Astrocyte (in vitro differentiated cells and primary cell): ENCODE results near the gene TMEM200A. TPM values are rescaled to one million over a fixed set of nuclear protein-coding genes. Genes with fewer than 3 reads are reported as not detected.

Experiments
- DNase-seq: peaks from one replicate; pipeline ENCODE4 v3.0.0-alpha.2; 2010; ENCODE audit warnings: low read depth
- FAIRE-seq: peaks from 2 replicates; lab custom pipeline; 2011; peaks lifted over from hg19 to GRCh38; lab: Jason Lieb, UNC
- H2AFZ ChIP-seq: 2 replicates; pipeline ENCODE4 v1.6.0; 2012; ENCODE audit warnings: low read depth, low read length, inconsistent platforms
- H3K27ac ChIP-seq: 2 replicates; pipeline ENCODE4 v1.5.1; 2011; ENCODE audit warnings: low read depth, low read length, inconsistent platforms
- H3K27me3 ChIP-seq: 2 replicates; pipeline ENCODE4 v1.6.0; 2011; ENCODE audit warnings: low read length, inconsistent platforms; ENCODE audit not compliant: insufficient read depth
- H3K36me3 ChIP-seq: 2 replicates; pipeline ENCODE4 v1.5.1; 2011; ENCODE audit warnings: low read length, inconsistent platforms; ENCODE audit not compliant: insufficient read depth
- H3K4me1 ChIP-seq: 2 replicates; pipeline ENCODE4 v1.5.1; 2011; ENCODE audit warnings: low read length, inconsistent platforms; ENCODE audit not compliant: insufficient read depth
- H3K4me2 ChIP-seq: 2 replicates; pipeline ENCODE4 v1.6.0; 2012; ENCODE audit warnings: low read length, inconsistent platforms
- H3K4me3 ChIP-seq: 2 replicates; pipeline ENCODE4 v1.5.1; 2011; ENCODE audit warnings: low read depth, mild to moderate bottlenecking, low read length, inconsistent platforms; ENCODE audit not compliant: insufficient read depth
- H3K79me2 ChIP-seq: 2 replicates; pipeline ENCODE4 v1.6.0; 2012; ENCODE audit warnings: mild to moderate bottlenecking, low read length, inconsistent platforms; ENCODE audit not compliant: insufficient read depth
- H3K9ac ChIP-seq: 2 replicates; pipeline ENCODE4 v1.6.0; 2012; ENCODE audit warnings: mild to moderate bottlenecking, low read length, inconsistent platforms
- H3K9me3 ChIP-seq: 2 replicates; pipeline ENCODE4 v1.5.1; 2012; ENCODE audit warnings: low read depth, mild to moderate bottlenecking, low read length, inconsistent platforms; ENCODE audit not compliant: insufficient read depth
- H4K20me1 ChIP-seq: 2 replicates; pipeline ENCODE4 v1.6.0; 2012; ENCODE audit warnings: low read length, inconsistent platforms; ENCODE audit not compliant: insufficient read depth
- H3K27ac Mint-ChIP-seq: one replicate; pipeline ENCODE4 v1.8.0; 2021; ENCODE audit warnings: mild to moderate bottlenecking, mixed read lengths; ENCODE audit not compliant: unreplicated experiment
- H3K27me3 Mint-ChIP-seq: one replicate; pipeline ENCODE4 v1.8.0; 2021; ENCODE audit warnings: low read depth, mixed read lengths; ENCODE audit not compliant: unreplicated experiment
- H3K36me3 Mint-ChIP-seq: one replicate; pipeline ENCODE4 v1.8.0; 2021; ENCODE audit warnings: low read depth, mixed read lengths; ENCODE audit not compliant: unreplicated experiment
- H3K4me1 Mint-ChIP-seq: one replicate; pipeline ENCODE4 v1.8.0; 2021; ENCODE audit warnings: low read depth, mixed read lengths; ENCODE audit not compliant: unreplicated experiment
- H3K4me3 Mint-ChIP-seq: one replicate; pipeline ENCODE4 v1.8.0; 2021; ENCODE audit warnings: mild to moderate bottlenecking, moderate library complexity, mixed read lengths; ENCODE audit not compliant: unreplicated experiment
- H3K9me3 Mint-ChIP-seq: one replicate; pipeline ENCODE4 v1.8.0; 2021; ENCODE audit warnings: mild to moderate bottlenecking, mixed read lengths; ENCODE audit not compliant: unreplicated experiment
- EZH2 ChIP-seq: IDR thresholded peaks from 2 replicates; pipeline ENCODE4 v1.6.1; 2012; ENCODE audit warnings: mild to moderate bottlenecking, low read length, inconsistent platforms; ENCODE audit not compliant: insufficient read depth
- total RNA-seq: library from RNA; stranded (reverse); gene quantifications from 2 replicates; pipeline ENCODE4 v1.2.1, GENCODE V29; 2021
- TF ChIP-seq, protein P1 (sequence below): IDR thresholded peaks from 2 replicates; pipeline ENCODE4 v1.5.1; 2011; ENCODE audit warnings: low read depth, mild to moderate bottlenecking, inconsistent platforms, low read length, moderate library complexity; ENCODE audit not compliant: insufficient read depth

TMEM200A gene
- total RNA-seq, 1 donor from 2014 or later = 14.9 TPM

DNA sequence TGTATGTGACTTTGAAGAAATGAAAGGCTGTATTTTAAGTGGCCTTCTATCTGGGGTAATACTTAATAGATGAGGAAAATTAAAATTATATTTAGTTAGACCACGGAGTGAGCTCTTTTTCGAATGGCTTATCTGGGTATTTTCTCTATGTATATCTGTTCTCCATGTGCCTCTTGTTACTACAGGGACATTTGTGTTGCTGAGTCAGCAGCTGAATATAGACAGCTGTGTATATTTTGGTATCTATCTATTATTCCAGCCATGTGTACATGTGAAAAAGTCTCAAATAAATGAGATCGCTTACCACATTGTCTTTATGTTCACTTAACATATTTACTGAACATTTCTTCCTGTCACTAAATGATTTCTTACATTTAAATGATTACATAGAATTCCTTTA lies 57.2 kb downstream of the TMEM200A start:
- Histone ChIP-seq H3K27me3 (no peaks in the 10 kb centered on the region), H3K27ac (no peak overlapping the region), H2AFZ (no peak overlapping the region), H3K9ac (no peak overlapping the region), H3K4me2 (no peak overlapping the region), H3K4me1 (peaks cover 32% of the 10 kb centered on the region), H3K79me2 (peaks cover 81% of the 10 kb centered on the region), H3K4me3 (no peak overlapping the region), H3K9me3 (no peaks in the 10 kb centered on the region), H4K20me1 (no peaks in the 10 kb centered on the region), H3K36me3 (peaks cover 5% of the 10 kb centered on the region)
- Mint-ChIP-seq H3K36me3 (no peaks in the 10 kb centered on the region), H3K27me3 (no peaks in the 10 kb centered on the region), H3K9me3 (no peaks in the 10 kb centered on the region), H3K27ac (no peak overlapping the region), H3K4me3 (no peak overlapping the region), H3K4me1 (peaks cover 37% of the 10 kb centered on the region)
- TF ChIP-seq, protein P1, sequence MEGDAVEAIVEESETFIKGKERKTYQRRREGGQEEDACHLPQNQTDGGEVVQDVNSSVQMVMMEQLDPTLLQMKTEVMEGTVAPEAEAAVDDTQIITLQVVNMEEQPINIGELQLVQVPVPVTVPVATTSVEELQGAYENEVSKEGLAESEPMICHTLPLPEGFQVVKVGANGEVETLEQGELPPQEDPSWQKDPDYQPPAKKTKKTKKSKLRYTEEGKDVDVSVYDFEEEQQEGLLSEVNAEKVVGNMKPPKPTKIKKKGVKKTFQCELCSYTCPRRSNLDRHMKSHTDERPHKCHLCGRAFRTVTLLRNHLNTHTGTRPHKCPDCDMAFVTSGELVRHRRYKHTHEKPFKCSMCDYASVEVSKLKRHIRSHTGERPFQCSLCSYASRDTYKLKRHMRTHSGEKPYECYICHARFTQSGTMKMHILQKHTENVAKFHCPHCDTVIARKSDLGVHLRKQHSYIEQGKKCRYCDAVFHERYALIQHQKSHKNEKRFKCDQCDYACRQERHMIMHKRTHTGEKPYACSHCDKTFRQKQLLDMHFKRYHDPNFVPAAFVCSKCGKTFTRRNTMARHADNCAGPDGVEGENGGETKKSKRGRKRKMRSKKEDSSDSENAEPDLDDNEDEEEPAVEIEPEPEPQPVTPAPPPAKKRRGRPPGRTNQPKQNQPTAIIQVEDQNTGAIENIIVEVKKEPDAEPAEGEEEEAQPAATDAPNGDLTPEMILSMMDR = no peak
- no peak for TF ChIP-seq EZH2
- FAIRE-seq (no peak), DNase-seq (no peak)

DNA sequence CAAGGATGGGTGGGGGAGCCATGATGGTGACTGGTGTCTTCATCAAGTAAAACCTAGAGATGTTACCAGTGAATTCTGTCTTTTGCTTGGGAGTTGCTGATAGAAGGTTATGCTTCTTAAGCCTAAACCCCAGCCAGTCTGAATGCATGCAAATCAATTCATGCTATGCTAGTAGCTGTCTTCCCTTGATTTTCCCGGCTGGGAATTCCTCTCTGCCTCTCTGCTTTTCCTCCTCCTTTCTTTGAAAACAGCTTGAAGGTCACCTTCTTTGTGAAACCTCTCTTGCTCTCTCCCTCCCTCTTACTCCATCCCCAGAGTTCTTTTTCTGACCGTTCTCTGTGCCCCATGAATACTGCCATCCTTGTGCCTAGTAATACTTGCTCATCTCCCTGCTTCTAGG lies 58.9 kb downstream of the TMEM200A start:
- Histone ChIP-seq H3K27me3 (no peaks in the 10 kb centered on the region), H3K4me2 (peak overlapping the region; percentile 14), H3K27ac (peak overlapping the region; percentile 76), H3K4me3 (no peak overlapping the region), H3K79me2 (peaks cover 74% of the 10 kb centered on the region), H2AFZ (no peak overlapping the region), H3K9me3 (no peaks in the 10 kb centered on the region), H4K20me1 (no peaks in the 10 kb centered on the region), H3K4me1 (peaks cover 32% of the 10 kb centered on the region), H3K9ac (peak overlapping the region; percentile 52), H3K36me3 (peaks cover 5% of the 10 kb centered on the region)
- H3K27me3 Mint-ChIP-seq = no peaks in the 10 kb centered on the region
- peaks cover 37% of the 10 kb centered on the region for H3K4me1 Mint-ChIP-seq
- H3K4me3 Mint-ChIP-seq = no peak overlapping the region
- no peaks in the 10 kb centered on the region for H3K9me3 Mint-ChIP-seq
- peak; percentile 45 for FAIRE-seq
- no peak overlapping the region for H3K27ac Mint-ChIP-seq
- no peaks in the 10 kb centered on the region for H3K36me3 Mint-ChIP-seq
- no peak for DNase-seq
- TF ChIP-seq EZH2 = no peak
- TF ChIP-seq, protein P1 = no peak

DNA sequence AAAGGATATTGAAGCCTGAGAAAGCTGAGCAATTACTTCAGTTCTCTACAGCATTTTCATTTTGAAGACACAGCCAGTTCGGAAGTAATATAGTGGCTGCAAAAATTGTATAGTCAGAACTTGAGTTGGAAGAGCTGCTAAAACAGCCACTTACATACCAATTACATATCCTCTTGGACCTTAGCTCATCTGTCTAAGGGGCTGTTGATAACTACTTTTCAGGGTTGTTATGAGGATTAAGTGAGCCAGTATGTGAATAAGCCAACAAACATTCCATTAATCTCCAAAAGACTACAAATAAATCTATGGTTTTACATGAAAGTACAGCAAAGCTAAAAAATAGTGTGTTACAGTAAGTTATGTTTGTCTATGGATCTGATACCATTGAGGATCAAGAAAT lies 59.7 kb downstream of the TMEM200A start:
- H3K9ac ChIP-seq = peak overlapping the region; percentile 39
- FAIRE-seq (no peak), DNase-seq (peak; percentile 73)
- no peaks in the 10 kb centered on the region for H3K9me3 ChIP-seq
- H3K27me3 ChIP-seq = no peaks in the 10 kb centered on the region
- H3K36me3 ChIP-seq = peaks cover under 1% of the 10 kb centered on the region
- Mint-ChIP-seq H3K36me3 (no peaks in the 10 kb centered on the region), H3K4me3 (no peak overlapping the region), H3K4me1 (peaks cover 37% of the 10 kb centered on the region), H3K27ac (no peak overlapping the region), H3K9me3 (no peaks in the 10 kb centered on the region), H3K27me3 (no peaks in the 10 kb centered on the region)
- TF ChIP-seq EZH2 = no peak
- TF ChIP-seq, protein P1 = no peak
- peak overlapping the region; percentile 67 for H3K4me2 ChIP-seq
- peaks cover 75% of the 10 kb centered on the region for H3K79me2 ChIP-seq
- no peak overlapping the region for H3K4me3 ChIP-seq
- H3K4me1 ChIP-seq = peaks cover 31% of the 10 kb centered on the region
- no peaks in the 10 kb centered on the region for H4K20me1 ChIP-seq
- peak overlapping the region; percentile 76 for H3K27ac ChIP-seq
- no peak overlapping the region for H2AFZ ChIP-seq
